Mucosa of stomach (tissue), 1 donor: ENCODE measurements around the gene DIAPH2.

Source experiments
- H3K27me3 ChIP-seq: one replicate; pipeline ENCODE4 v1.7.0; 2013; ENCODE audit warnings: mild to moderate bottlenecking, low read length; ENCODE audit not compliant: control insufficient read depth, insufficient read depth
- H3K36me3 ChIP-seq: one replicate; pipeline ENCODE4 v1.7.0; 2013; ENCODE audit warnings: low read length; ENCODE audit not compliant: control insufficient read depth, insufficient read depth
- H3K4me1 ChIP-seq: one replicate; pipeline ENCODE4 v1.7.0; 2013; ENCODE audit warnings: mild to moderate bottlenecking, low read length; ENCODE audit not compliant: control insufficient read depth, insufficient read depth
- H3K4me3 ChIP-seq: one replicate; pipeline ENCODE4 v1.7.0; 2013; ENCODE audit warnings: low read length
- H3K9ac ChIP-seq: one replicate; pipeline ENCODE4 v1.7.0; 2013; ENCODE audit warnings: mild to moderate bottlenecking, low read length, moderate library complexity
- H3K9me3 ChIP-seq: one replicate; pipeline ENCODE4 v1.7.0; 2013; ENCODE audit warnings: mild to moderate bottlenecking, low read length, moderate library complexity; ENCODE audit not compliant: control insufficient read depth
- donor health status: Pancreatic carcinoma.

Gene DIAPH2

GRCh38 chrX:97498093-97498492 lies 813.5 kb downstream of the DIAPH2 start:
- Histone ChIP-seq H3K4me3 (no peak overlapping the region), H3K9me3 (no peaks in the 10 kb centered on the region), H3K9ac (no peak overlapping the region), H3K27me3 (no peaks in the 10 kb centered on the region), H3K36me3 (no peaks in the 10 kb centered on the region), H3K4me1 (no peaks in the 10 kb centered on the region)

- H3K4me3 ChIP-seq = no peak overlapping the region
- H3K9ac ChIP-seq = no peak overlapping the region
- no peaks in the 10 kb centered on the region for H3K9me3 ChIP-seq
- no peaks in the 10 kb centered on the region for H3K27me3 ChIP-seq
- no peaks in the 10 kb centered on the region for H3K36me3 ChIP-seq
- H3K4me1 ChIP-seq = no peaks in the 10 kb centered on the region
Observed at GRCh38 chrX:97504431-97504830, 819.8 kb downstream of the DIAPH2 start.

DNA sequence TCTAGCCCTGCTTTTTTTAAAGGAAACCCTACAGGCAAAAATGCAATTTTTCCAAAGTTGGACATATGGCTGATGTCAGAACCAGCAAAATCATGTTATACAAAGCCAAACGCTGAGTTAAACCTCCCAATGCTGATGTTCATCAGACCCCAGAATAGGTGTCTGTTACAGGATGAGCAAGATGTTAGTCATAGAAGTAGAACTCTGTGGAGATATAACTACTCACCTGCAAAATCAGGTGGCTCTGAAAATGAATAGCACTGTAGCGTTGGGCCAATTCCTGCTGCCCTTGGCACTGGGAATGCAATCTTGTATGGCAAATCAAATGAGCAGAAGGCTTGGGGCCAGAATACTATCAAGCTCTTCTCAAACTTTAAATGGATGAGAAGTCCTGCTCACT lies 833.1 kb downstream of the DIAPH2 start:
- no peaks in the 10 kb centered on the region for H3K9me3 ChIP-seq
- no peak overlapping the region for H3K9ac ChIP-seq
- H3K4me3 ChIP-seq = no peak overlapping the region
- H3K4me1 ChIP-seq = no peaks in the 10 kb centered on the region
- no peaks in the 10 kb centered on the region for H3K36me3 ChIP-seq
- H3K27me3 ChIP-seq = no peaks in the 10 kb centered on the region

DNA sequence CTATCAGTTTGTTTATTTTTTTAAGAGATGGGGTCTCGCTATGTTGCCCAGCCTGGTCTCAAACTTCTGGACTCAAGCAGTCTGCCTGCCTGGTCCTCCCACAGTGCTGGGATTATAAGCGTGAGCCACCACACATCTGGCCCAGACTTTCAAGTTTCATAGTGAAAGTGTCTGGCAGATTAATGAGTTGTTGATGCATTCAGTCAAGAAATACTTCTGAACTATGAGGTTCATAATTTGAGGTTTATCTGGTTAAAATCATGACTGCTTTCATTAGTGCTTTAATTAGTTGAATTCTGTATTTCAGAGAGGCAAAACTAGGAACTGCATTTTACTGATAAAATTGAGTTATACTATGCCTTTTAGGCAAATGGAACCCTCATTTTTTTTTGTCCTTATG lies 837.7 kb downstream of the DIAPH2 start:
- Histone ChIP-seq H3K4me1 (no peaks in the 10 kb centered on the region), H3K4me3 (no peak overlapping the region), H3K27me3 (no peaks in the 10 kb centered on the region), H3K36me3 (no peaks in the 10 kb centered on the region), H3K9me3 (no peaks in the 10 kb centered on the region), H3K9ac (no peak overlapping the region)

- Histone ChIP-seq H3K27me3 (no peaks in the 10 kb centered on the region), H3K9me3 (no peaks in the 10 kb centered on the region), H3K9ac (no peak overlapping the region), H3K4me1 (no peaks in the 10 kb centered on the region), H3K4me3 (no peak overlapping the region), H3K36me3 (no peaks in the 10 kb centered on the region)
Observed at GRCh38 chrX:97524340-97524739, 839.7 kb downstream of the DIAPH2 start.

DNA sequence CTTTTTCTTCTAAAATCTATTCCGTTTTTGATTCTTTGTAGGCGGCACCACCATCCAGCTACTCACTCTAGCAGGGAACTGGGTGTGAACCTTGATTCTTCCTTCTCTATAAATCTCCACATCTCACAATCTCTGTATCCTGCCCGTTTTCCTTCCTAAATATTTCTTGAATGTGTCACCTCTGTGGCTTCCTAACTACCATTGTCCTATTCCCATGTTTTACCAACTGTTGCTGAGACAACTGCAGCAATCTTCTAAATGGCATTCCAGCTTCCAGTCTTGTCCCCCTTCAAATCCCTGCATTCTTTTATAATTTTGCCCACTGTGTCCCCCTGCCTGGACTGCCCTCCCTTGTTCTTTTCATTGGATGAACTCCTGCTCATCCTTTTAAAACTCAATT lies 840.4 kb downstream of the DIAPH2 start:
- peaks cover 4% of the 10 kb centered on the region for H3K4me1 ChIP-seq
- no peak overlapping the region for H3K4me3 ChIP-seq
- H3K27me3 ChIP-seq = no peaks in the 10 kb centered on the region
- H3K9ac ChIP-seq = no peak overlapping the region
- H3K9me3 ChIP-seq = no peaks in the 10 kb centered on the region
- H3K36me3 ChIP-seq = no peaks in the 10 kb centered on the region

DNA sequence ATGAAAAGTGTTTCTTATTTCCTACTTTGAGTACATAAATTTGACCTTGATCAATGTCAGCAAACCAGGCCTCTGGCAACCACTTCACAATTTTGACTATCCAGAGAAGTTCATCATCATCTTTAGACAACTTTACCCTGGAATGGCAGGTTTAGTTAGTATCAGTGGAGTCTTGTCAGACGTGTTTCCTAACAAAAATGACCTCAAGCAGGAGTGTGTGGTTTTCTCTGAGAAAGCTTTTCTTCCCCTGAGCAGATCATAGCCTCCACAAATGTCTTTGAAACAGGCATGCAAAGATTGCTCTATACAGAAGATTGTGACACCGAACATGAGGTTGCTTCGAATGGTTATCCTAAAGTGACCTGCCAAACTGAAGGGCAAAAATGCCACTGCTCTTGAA lies 841.3 kb downstream of the DIAPH2 start:
- Histone ChIP-seq H3K9ac (no peak overlapping the region), H3K4me1 (peaks cover 4% of the 10 kb centered on the region), H3K4me3 (no peak overlapping the region), H3K36me3 (no peaks in the 10 kb centered on the region), H3K27me3 (no peaks in the 10 kb centered on the region), H3K9me3 (no peaks in the 10 kb centered on the region)

GRCh38 chrX:97527725-97528124 lies 843.1 kb downstream of the DIAPH2 start:
- H3K4me3 ChIP-seq = no peak overlapping the region
- H3K9me3 ChIP-seq = no peaks in the 10 kb centered on the region
- H3K27me3 ChIP-seq = no peaks in the 10 kb centered on the region
- H3K4me1 ChIP-seq = peaks cover 4% of the 10 kb centered on the region
- H3K36me3 ChIP-seq = no peaks in the 10 kb centered on the region
- H3K9ac ChIP-seq = no peak overlapping the region

- Histone ChIP-seq H3K36me3 (no peaks in the 10 kb centered on the region), H3K9ac (no peak overlapping the region), H3K4me1 (peaks cover 4% of the 10 kb centered on the region), H3K4me3 (no peak overlapping the region), H3K9me3 (no peaks in the 10 kb centered on the region), H3K27me3 (no peaks in the 10 kb centered on the region)
Observed at GRCh38 chrX:97529536-97530200, 845.0 kb downstream of the DIAPH2 start.

DNA sequence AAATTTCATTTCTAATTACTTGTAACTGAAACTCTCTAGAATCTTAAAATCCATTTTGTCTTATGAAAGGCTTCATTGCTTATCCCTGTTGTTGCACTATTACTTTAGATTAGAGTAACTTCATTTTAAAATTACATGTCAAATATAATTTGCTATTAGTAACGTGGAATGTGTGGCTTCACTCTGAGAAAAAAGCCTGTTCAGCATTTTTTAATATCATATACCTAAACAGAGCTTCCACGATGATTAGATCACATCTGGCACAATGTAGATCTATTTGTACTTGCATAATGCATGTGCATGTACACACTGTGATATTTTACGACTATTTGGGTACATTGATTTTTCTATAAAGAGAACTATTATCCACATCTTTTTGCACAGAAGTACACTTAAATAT lies 847.2 kb downstream of the DIAPH2 start:
- Histone ChIP-seq H3K36me3 (no peaks in the 10 kb centered on the region), H3K9ac (no peak overlapping the region), H3K4me1 (peaks cover 4% of the 10 kb centered on the region), H3K4me3 (no peak overlapping the region), H3K9me3 (no peaks in the 10 kb centered on the region), H3K27me3 (no peaks in the 10 kb centered on the region)

- Histone ChIP-seq H3K4me3 (no peak overlapping the region), H3K9me3 (no peaks in the 10 kb centered on the region), H3K9ac (no peak overlapping the region), H3K4me1 (no peaks in the 10 kb centered on the region), H3K36me3 (no peaks in the 10 kb centered on the region), H3K27me3 (no peaks in the 10 kb centered on the region)
Observed at GRCh38 chrX:97538745-97539144, 854.1 kb downstream of the DIAPH2 start.

GRCh38 chrX:97539970-97540519 lies 855.4 kb downstream of the DIAPH2 start:
- no peaks in the 10 kb centered on the region for H3K9me3 ChIP-seq
- H3K36me3 ChIP-seq = no peaks in the 10 kb centered on the region
- H3K4me1 ChIP-seq = no peaks in the 10 kb centered on the region
- H3K9ac ChIP-seq = no peak overlapping the region
- H3K4me3 ChIP-seq = no peak overlapping the region
- H3K27me3 ChIP-seq = no peaks in the 10 kb centered on the region
